ENCODE measurements around the gene REEP1. TPM values are rescaled to one million over a fixed set of nuclear protein-coding genes. Genes with fewer than 3 reads are reported as not detected.

Gene REEP1
- polyA plus RNA-seq, 1 donor (not counting 4 experiments of a cell fraction or from before 2014, with no cell fraction given) = 0.30 TPM

DNA sequence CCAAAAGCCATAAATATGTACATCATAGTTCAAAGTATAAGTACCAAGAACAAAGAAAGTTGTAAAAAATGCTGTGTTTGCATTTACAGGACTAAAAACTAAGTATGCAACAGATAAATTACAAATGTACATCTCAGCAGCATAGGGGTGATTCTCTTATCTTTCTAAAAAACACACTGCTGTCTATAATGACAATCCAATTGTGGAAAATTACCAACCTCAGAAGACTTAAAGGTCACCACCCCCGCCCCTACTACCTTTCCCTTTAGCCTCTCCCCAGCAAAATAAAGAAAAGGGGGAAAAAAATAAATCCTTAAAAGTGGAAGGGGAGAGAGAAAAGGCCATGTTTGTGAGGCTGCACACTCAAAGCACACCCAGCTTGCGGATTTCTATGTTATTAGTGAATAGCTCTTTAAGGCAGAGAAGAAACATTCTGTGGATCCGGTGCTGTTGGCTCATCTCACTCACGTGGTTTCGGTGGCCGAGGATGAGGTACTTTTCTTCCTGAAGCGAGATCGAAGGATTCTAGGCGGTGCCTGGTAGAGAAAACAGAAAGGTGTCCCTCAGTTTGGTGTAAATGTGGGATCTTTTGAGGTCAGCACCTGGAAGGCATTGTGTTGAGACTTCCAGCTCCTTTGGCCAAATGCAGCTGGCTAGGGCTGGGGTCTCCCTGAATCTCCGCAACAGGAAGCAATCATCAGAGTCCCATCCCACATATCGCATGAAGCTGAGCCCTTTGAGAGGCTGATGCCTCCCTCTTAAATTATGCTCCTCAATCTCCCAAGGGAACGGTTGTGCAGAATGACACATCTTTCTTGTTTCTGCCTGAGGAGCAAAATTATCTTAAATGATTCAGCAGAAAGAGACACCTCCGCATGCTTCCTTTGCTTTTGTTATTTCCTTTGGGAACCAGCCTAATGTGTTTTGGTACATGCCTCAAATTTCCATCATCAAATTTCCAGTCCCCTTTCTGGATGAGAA, 120.6 kb downstream of the REEP1 start:
- H3K4me2 ChIP-seq (ENCODE audit: control insufficient read depth, extremely low read depth, insufficient read depth, low read depth, low read length) = peak overlapping the region; percentile 44

DNA sequence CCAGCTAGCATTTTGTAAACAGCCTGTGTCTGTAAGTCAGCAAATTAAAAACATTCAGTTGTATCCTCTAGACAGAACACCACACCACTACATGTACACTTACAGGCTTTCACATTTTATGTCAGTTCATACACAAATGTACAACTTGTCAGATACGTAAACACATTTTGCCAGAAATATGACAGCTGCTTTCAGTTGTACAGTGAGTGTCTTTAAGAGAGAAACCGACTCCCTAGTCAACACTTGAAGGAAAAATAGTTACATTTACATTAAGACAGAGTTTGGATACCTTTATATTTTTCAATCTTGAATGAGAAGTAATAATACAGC, 123.0 kb downstream of the REEP1 start:
- no peaks in the 10 kb centered on the region for H3K79me2 ChIP-seq (ENCODE audit: control insufficient read depth, insufficient read depth, low read length)
- FAIRE-seq (no peak), DNase-seq (ENCODE audit: low read depth, low spot score) (no peak)
- H2AFZ ChIP-seq (ENCODE audit: control insufficient read depth, low read length) = no peak overlapping the region
- H4K20me1 ChIP-seq (ENCODE audit: control insufficient read depth, extremely low read depth, insufficient read depth, low read length) = no peaks in the 10 kb centered on the region
- H3K4me2 ChIP-seq (ENCODE audit: control insufficient read depth, extremely low read depth, insufficient read depth, low read depth, low read length) = no peak overlapping the region
- no peak for TF ChIP-seq EZH2 (IDR thresholded peaks at IDR 0.05; ENCODE audit: low read length)
- TF ChIP-seq, protein P1, sequence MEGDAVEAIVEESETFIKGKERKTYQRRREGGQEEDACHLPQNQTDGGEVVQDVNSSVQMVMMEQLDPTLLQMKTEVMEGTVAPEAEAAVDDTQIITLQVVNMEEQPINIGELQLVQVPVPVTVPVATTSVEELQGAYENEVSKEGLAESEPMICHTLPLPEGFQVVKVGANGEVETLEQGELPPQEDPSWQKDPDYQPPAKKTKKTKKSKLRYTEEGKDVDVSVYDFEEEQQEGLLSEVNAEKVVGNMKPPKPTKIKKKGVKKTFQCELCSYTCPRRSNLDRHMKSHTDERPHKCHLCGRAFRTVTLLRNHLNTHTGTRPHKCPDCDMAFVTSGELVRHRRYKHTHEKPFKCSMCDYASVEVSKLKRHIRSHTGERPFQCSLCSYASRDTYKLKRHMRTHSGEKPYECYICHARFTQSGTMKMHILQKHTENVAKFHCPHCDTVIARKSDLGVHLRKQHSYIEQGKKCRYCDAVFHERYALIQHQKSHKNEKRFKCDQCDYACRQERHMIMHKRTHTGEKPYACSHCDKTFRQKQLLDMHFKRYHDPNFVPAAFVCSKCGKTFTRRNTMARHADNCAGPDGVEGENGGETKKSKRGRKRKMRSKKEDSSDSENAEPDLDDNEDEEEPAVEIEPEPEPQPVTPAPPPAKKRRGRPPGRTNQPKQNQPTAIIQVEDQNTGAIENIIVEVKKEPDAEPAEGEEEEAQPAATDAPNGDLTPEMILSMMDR (optimal IDR thresholded peaks at IDR 0.05 in 1 of 3, IDR thresholded peaks at IDR 0.05 in 1 of 3, conservative IDR thresholded peaks at IDR 0.05 in 1 of 3; ENCODE audit: extremely low read depth in 1 of 3, insufficient read depth in 2 of 3, low read length in 3 of 3) = no peak
- H3K27me3 ChIP-seq (ENCODE audit: control insufficient read depth, extremely low read depth, insufficient read depth, low read length) = no peaks in the 10 kb centered on the region
- peaks cover 7 to 9% of the 10 kb centered on the region in 2 experiments for H3K36me3 ChIP-seq (ENCODE audit: control insufficient read depth in 2 of 2, extremely low read depth in 1 of 2, insufficient read depth in 2 of 2, low read length in 2 of 2)
- dilution Hi-C loops (cut with MboI; ENCODE audit: extremely low pct_ligation_motif_present, low sequenced_read_pairs) = no loop called here
- no peak overlapping the region for H3K4me3 ChIP-seq (ENCODE audit: control insufficient read depth in 2 of 3, extremely low read depth in 1 of 3, insufficient read depth in 2 of 3, low read depth in 1 of 3, low read length in 3 of 3)
- no peaks in the 10 kb centered on the region for H3K9me1 ChIP-seq (ENCODE audit: control insufficient read depth, extremely low read depth, insufficient read depth, low read length)
- no peak overlapping the region for H3K27ac ChIP-seq (ENCODE audit: control insufficient read depth, insufficient read depth, low read length)
- H3K4me1 ChIP-seq (ENCODE audit: control insufficient read depth, extremely low read depth, insufficient read depth, low read length) = peaks cover 5% of the 10 kb centered on the region
- no peaks in the 10 kb centered on the region for H3K9me3 ChIP-seq (ENCODE audit: control insufficient read depth, low read depth, low read length)
- H3K9ac ChIP-seq (ENCODE audit: control insufficient read depth, extremely low read depth, insufficient read depth, low read length) = no peak overlapping the region

More for the DNA sequence above, 120.6 kb downstream of the REEP1 start:
- peak overlapping the region; percentile 70 for H2AFZ ChIP-seq (ENCODE audit: control insufficient read depth, low read length)
- TF ChIP-seq, protein P1 (optimal IDR thresholded peaks at IDR 0.05 in 1 of 3, IDR thresholded peaks at IDR 0.05 in 1 of 3, conservative IDR thresholded peaks at IDR 0.05 in 1 of 3; ENCODE audit: extremely low read depth in 1 of 3, insufficient read depth in 2 of 3, low read length in 3 of 3) = no peak
- no peak for TF ChIP-seq EZH2 (IDR thresholded peaks at IDR 0.05; ENCODE audit: low read length)
- H3K4me3 ChIP-seq (ENCODE audit: control insufficient read depth in 2 of 3, extremely low read depth in 1 of 3, insufficient read depth in 2 of 3, low read depth in 1 of 3, low read length in 3 of 3) = peak overlapping the region in 1 of 3 experiments; percentile 26
- peaks cover 3 to 4% of the 10 kb centered on the region in 2 experiments for H3K36me3 ChIP-seq (ENCODE audit: control insufficient read depth in 2 of 2, extremely low read depth in 1 of 2, insufficient read depth in 2 of 2, low read length in 2 of 2)
- H3K9ac ChIP-seq (ENCODE audit: control insufficient read depth, extremely low read depth, insufficient read depth, low read length) = no peak overlapping the region
- H3K9me3 ChIP-seq (ENCODE audit: control insufficient read depth, low read depth, low read length) = no peaks in the 10 kb centered on the region
- H3K27me3 ChIP-seq (ENCODE audit: control insufficient read depth, extremely low read depth, insufficient read depth, low read length) = no peaks in the 10 kb centered on the region
- dilution Hi-C loops (cut with MboI; ENCODE audit: extremely low pct_ligation_motif_present, low sequenced_read_pairs) = no loop called here
- no peaks in the 10 kb centered on the region for H4K20me1 ChIP-seq (ENCODE audit: control insufficient read depth, extremely low read depth, insufficient read depth, low read length)
- FAIRE-seq (peak; percentile 41), DNase-seq (ENCODE audit: low read depth, low spot score) (no peak)
- no peaks in the 10 kb centered on the region for H3K79me2 ChIP-seq (ENCODE audit: control insufficient read depth, insufficient read depth, low read length)
- H3K27ac ChIP-seq (ENCODE audit: control insufficient read depth, insufficient read depth, low read length) = peak overlapping the region; percentile 46
- no peaks in the 10 kb centered on the region for H3K9me1 ChIP-seq (ENCODE audit: control insufficient read depth, extremely low read depth, insufficient read depth, low read length)
- peaks cover 5% of the 10 kb centered on the region for H3K4me1 ChIP-seq (ENCODE audit: control insufficient read depth, extremely low read depth, insufficient read depth, low read length)

Data from keratinocyte (primary cell).